ENCODE results near the gene TAX1BP3. TPM values are rescaled to one million over a fixed set of nuclear protein-coding genes. Genes with fewer than 3 reads are reported as not detected.

TAX1BP3 gene
- total and polyA plus RNA-seq, 2 donors (not counting 1 experiment from before 2014, with no cell fraction given) = 121 to 141 TPM

DNA sequence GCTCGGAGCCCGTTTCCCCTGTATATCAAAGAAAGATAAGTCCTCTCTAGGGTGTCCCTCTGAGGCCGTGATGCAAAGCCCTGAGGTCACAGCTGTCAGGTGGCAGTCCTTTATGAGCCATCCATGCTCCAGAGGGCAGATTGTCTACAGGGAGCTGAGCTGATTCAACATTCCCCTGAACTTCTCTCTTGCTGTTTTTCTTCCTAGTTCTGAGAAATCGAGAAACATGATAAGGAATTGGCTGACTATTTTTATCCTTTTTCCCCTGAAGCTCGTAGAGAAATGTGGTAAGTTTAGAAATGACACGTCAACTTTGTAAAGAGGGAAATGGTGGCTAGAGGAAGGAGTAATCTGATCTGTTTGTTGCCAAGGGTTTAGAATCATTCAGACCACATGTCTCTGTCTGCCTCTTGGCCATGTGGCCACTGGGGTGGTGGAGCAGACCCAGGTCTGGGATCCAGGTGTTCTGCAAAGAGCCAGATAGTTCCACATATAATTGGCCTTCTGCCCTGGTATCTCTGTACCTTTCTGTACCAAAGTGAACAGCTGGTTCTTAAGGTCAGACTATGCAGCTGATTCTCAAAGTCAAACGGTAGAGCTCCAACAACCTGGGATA, 28.3 kb downstream of the TAX1BP3 start:
- TF ChIP-seq EZH2 (IDR thresholded peaks at IDR 0.05; ENCODE audit: low read length, missing control alignments) = no peak
- TF ChIP-seq CTCF (conservative IDR thresholded peaks at IDR 0.05 in 1 of 2, IDR thresholded peaks at IDR 0.05 in 1 of 2; ENCODE audit: low read depth in 1 of 2, low read length in 2 of 2) = no peak
- Histone ChIP-seq H3K79me2 (ENCODE audit: control insufficient read depth, insufficient read depth, low read length) (peaks cover 4% of the 10 kb centered on the region), H3K9me3 (ENCODE audit: control insufficient read depth, insufficient read depth, low read depth, low read length) (no peaks in the 10 kb centered on the region), H3K27me3 (ENCODE audit: control insufficient read depth, insufficient read depth, low read length) (no peaks in the 10 kb centered on the region), H3K4me2 (ENCODE audit: extremely low read depth, insufficient read depth, low read length) (no peak overlapping the region), H4K20me1 (ENCODE audit: control insufficient read depth, extremely low read depth, insufficient read depth, low read length) (no peaks in the 10 kb centered on the region), H3K4me3 (replicated peaks in 1 of 4; ENCODE audit: control extremely low read depth in 1 of 4, insufficient read depth in 1 of 4, low read depth in 3 of 4, low read length in 4 of 4) (no peak overlapping the region), H2AFZ (ENCODE audit: low read length) (no peak overlapping the region), H3K4me1 (ENCODE audit: control insufficient read depth, extremely low read depth, insufficient read depth, low read length) (no peaks in the 10 kb centered on the region), H3K27ac (ENCODE audit: insufficient read depth, low read length) (no peak overlapping the region), H3K36me3 (ENCODE audit: control insufficient read depth, insufficient read depth, low read length) (peaks cover 4% of the 10 kb centered on the region), H3K9ac (ENCODE audit: insufficient read depth, low read length) (no peak overlapping the region)
- DNase-seq (ENCODE audit: low read depth in 2 of 2) = peak in 1 of 2 donors; percentile 72

- Histone ChIP-seq H3K27ac (ENCODE audit: insufficient read depth, low read length) (peak overlapping the region; percentile 88), H3K9me3 (ENCODE audit: control insufficient read depth, insufficient read depth, low read depth, low read length) (no peaks in the 10 kb centered on the region), H3K9ac (ENCODE audit: insufficient read depth, low read length) (peak overlapping the region; percentile 81), H4K20me1 (ENCODE audit: control insufficient read depth, extremely low read depth, insufficient read depth, low read length) (no peaks in the 10 kb centered on the region), H3K79me2 (ENCODE audit: control insufficient read depth, insufficient read depth, low read length) (peaks cover 4% of the 10 kb centered on the region), H3K4me2 (ENCODE audit: extremely low read depth, insufficient read depth, low read length) (peak overlapping the region; percentile 83), H3K27me3 (ENCODE audit: control insufficient read depth, insufficient read depth, low read length) (no peaks in the 10 kb centered on the region), H2AFZ (ENCODE audit: low read length) (peak overlapping the region; percentile 8), H3K4me3 (replicated peaks in 1 of 4; ENCODE audit: control extremely low read depth in 1 of 4, insufficient read depth in 1 of 4, low read depth in 3 of 4, low read length in 4 of 4) (peak overlapping the region; percentile 65 to 98 (median 72)), H3K36me3 (ENCODE audit: control insufficient read depth, insufficient read depth, low read length) (peaks cover 4% of the 10 kb centered on the region), H3K4me1 (ENCODE audit: control insufficient read depth, extremely low read depth, insufficient read depth, low read length) (no peaks in the 10 kb centered on the region)
- no peak for DNase-seq (ENCODE audit: low read depth in 2 of 2)
- no peak for TF ChIP-seq EZH2 (IDR thresholded peaks at IDR 0.05; ENCODE audit: low read length, missing control alignments)
- no peak for TF ChIP-seq CTCF (conservative IDR thresholded peaks at IDR 0.05 in 1 of 2, IDR thresholded peaks at IDR 0.05 in 1 of 2; ENCODE audit: low read depth in 1 of 2, low read length in 2 of 2)
These were observed 31.4 kb downstream of the TAX1BP3 start for GRCh38 chr17:3636908-3637373.

- H2AFZ ChIP-seq (ENCODE audit: low read length) = peak within 1 kb of the TSS; percentile 82
- H3K4me2 ChIP-seq (ENCODE audit: extremely low read depth, insufficient read depth, low read length) = peak within 1 kb of the TSS; percentile 83
- peak within 1 kb of the TSS; percentile 88 for H3K27ac ChIP-seq (ENCODE audit: insufficient read depth, low read length)
- no peaks in the 10 kb centered on the region for H3K9me3 ChIP-seq (ENCODE audit: control insufficient read depth, insufficient read depth, low read depth, low read length)
- no peaks in the 10 kb centered on the region for H3K4me1 ChIP-seq (ENCODE audit: control insufficient read depth, extremely low read depth, insufficient read depth, low read length)
- peak within 1 kb of the TSS; percentile 65 to 98 (median 76) for H3K4me3 ChIP-seq (replicated peaks in 1 of 4; ENCODE audit: control extremely low read depth in 1 of 4, insufficient read depth in 1 of 4, low read depth in 3 of 4, low read length in 4 of 4)
- H4K20me1 ChIP-seq (ENCODE audit: control insufficient read depth, extremely low read depth, insufficient read depth, low read length) = no peaks in the 10 kb centered on the region
- H3K27me3 ChIP-seq (ENCODE audit: control insufficient read depth, insufficient read depth, low read length) = no peaks in the 10 kb centered on the region
- peak within 1 kb of the TSS; percentile 81 for H3K9ac ChIP-seq (ENCODE audit: insufficient read depth, low read length)
- TF ChIP-seq CTCF (conservative IDR thresholded peaks at IDR 0.05 in 1 of 2, IDR thresholded peaks at IDR 0.05 in 1 of 2; ENCODE audit: low read depth in 1 of 2, low read length in 2 of 2) (no peak), EZH2 (IDR thresholded peaks at IDR 0.05; ENCODE audit: low read length, missing control alignments) (no peak)
- peaks cover 1% of the 10 kb centered on the region for H3K36me3 ChIP-seq (ENCODE audit: control insufficient read depth, insufficient read depth, low read length)
- peak; percentile 94 to 95 for DNase-seq (ENCODE audit: low read depth in 2 of 2)
- peaks cover 4% of the 10 kb centered on the region for H3K79me2 ChIP-seq (ENCODE audit: control insufficient read depth, insufficient read depth, low read length)
These were observed 32.0 kb downstream of the TAX1BP3 start, which contains the start of the genes CTNS and SHPK for GRCh38 chr17:3636154-3636907. CTNS (plus strand) TSS chr17:3636760; CDS start chr17:3640207, 3,447 bp downstream. SHPK (minus strand) TSS chr17:3636250; CDS start chr17:3636219, 31 bp downstream.
